Hepatocyte (in vitro differentiated cells): ENCODE data around the gene ACOXL. TPM values are rescaled to one million over a fixed set of nuclear protein-coding genes. Genes with fewer than 3 reads are reported as not detected.

ENCODE experiments used
- DNase-seq: peaks from one replicate; pipeline ENCODE4 v3.0.0-alpha.2; 2016; ENCODE audit warnings: low spot score
- H2AFZ ChIP-seq: fragments of 200-600 bp; sonication (generic); 2 replicates; pipeline ENCODE4 v1.6.0; 2016; ENCODE audit warnings: antibody characterized with exemption, mild to moderate bottlenecking
- H3K27ac ChIP-seq: fragments of 200-600 bp; sonication (generic); 2 replicates; pipeline ENCODE4 v1.5.1; 2016; ENCODE audit warnings: mild to moderate bottlenecking
- H3K27me3 ChIP-seq: fragments of 200-600 bp; sonication (generic); 2 replicates; pipeline ENCODE4 v1.6.1; 2016
- H3K36me3 ChIP-seq: fragments of 200-600 bp; sonication (generic); replicated peaks from 2 replicates; pipeline ENCODE4 v1.5.1; 2016; ENCODE audit warnings: low read depth; ENCODE audit not compliant: insufficient read depth
- H3K4me1 ChIP-seq: fragments of 200-600 bp; sonication (generic); 2 replicates; pipeline ENCODE4 v1.5.1; 2016; ENCODE audit warnings: mild to moderate bottlenecking, moderate library complexity; ENCODE audit not compliant: insufficient read depth
- H3K4me2 ChIP-seq: fragments of 200-600 bp; sonication (generic); 2 replicates; pipeline ENCODE4 v1.6.0; 2016
- H3K4me3 ChIP-seq: fragments of 200-600 bp; sonication (generic); 2 replicates; pipeline ENCODE4 v1.5.1; 2016; ENCODE audit warnings: mild to moderate bottlenecking
- H3K79me2 ChIP-seq: fragments of 200-600 bp; sonication (generic); 2 replicates; pipeline ENCODE4 v1.6.0; 2017; ENCODE audit warnings: mild to moderate bottlenecking
- H3K9me2 ChIP-seq: fragments of 200-600 bp; sonication (generic); replicated peaks from 2 replicates; pipeline ENCODE4 v1.6.0; 2017; ENCODE audit warnings: mild to moderate bottlenecking; ENCODE audit not compliant: insufficient read depth
- H3K9me3 ChIP-seq: fragments of 200-600 bp; sonication (generic); 2 replicates; pipeline ENCODE4 v1.5.1; 2016; ENCODE audit warnings: low read depth, mild to moderate bottlenecking
- H4K20me1 ChIP-seq: fragments of 200-600 bp; sonication (generic); 2 replicates; pipeline ENCODE4 v1.6.0; 2016; ENCODE audit warnings: mild to moderate bottlenecking; ENCODE audit not compliant: insufficient read depth, poor library complexity, severe bottlenecking
- EZH2 ChIP-seq: fragments of 200-600 bp; sonication (generic); IDR thresholded peaks from 2 replicates; pipeline ENCODE4 v1.6.1; 2016; ENCODE audit warnings: antibody characterized with exemption, mild to moderate bottlenecking, borderline replicate concordance
- EZH2phosphoT487 ChIP-seq: fragments of 200-600 bp; sonication (generic); IDR thresholded peaks from one replicate; pipeline ENCODE4 v1.6.1; 2018; ENCODE audit warnings: antibody characterized with exemption, mild to moderate bottlenecking, low read depth, moderate library complexity; ENCODE audit not compliant: unreplicated experiment, severe bottlenecking
- WGBS: methylation state at CpG from one replicate; pipeline ENCODE4 v1.1.6; 2016; ENCODE audit warnings: low lambda C conversion rate; ENCODE audit errors: missing lambda C conversion rate; 5-methylcytosine and 5-hydroxymethylcytosine counted together
- polyA plus RNA-seq: library from polyadenylated mRNA; unstranded; fragments of >200 nt; fragmentation: Nextera tagmentation; extraction: Ambion mirVana; gene quantifications from 2 replicates; pipeline ENCODE4 v1.2.1, GENCODE V29; 2016
- total RNA-seq: library from RNA; depleted of rRNA; stranded (reverse); fragments of >200 nt; gene quantifications from 2 replicates; pipeline ENCODE4 v1.2.3, GENCODE V29; 2014
- TF ChIP-seq, protein P1 (sequence below): fragments of 200-600 bp; sonication (generic); IDR thresholded peaks from 2 replicates; pipeline ENCODE4 v1.5.1; 2016; ENCODE audit warnings: antibody characterized with exemption, mild to moderate bottlenecking; ENCODE audit not compliant: poor library complexity

The ACOXL gene
- total and polyA plus RNA-seq, 2 experiments from 2014 or later: 0.23 to 1.1 TPM

GRCh38 chr2:110820128-110820527, 87.8 kb downstream of the ACOXL start:
- TF ChIP-seq, protein P1, sequence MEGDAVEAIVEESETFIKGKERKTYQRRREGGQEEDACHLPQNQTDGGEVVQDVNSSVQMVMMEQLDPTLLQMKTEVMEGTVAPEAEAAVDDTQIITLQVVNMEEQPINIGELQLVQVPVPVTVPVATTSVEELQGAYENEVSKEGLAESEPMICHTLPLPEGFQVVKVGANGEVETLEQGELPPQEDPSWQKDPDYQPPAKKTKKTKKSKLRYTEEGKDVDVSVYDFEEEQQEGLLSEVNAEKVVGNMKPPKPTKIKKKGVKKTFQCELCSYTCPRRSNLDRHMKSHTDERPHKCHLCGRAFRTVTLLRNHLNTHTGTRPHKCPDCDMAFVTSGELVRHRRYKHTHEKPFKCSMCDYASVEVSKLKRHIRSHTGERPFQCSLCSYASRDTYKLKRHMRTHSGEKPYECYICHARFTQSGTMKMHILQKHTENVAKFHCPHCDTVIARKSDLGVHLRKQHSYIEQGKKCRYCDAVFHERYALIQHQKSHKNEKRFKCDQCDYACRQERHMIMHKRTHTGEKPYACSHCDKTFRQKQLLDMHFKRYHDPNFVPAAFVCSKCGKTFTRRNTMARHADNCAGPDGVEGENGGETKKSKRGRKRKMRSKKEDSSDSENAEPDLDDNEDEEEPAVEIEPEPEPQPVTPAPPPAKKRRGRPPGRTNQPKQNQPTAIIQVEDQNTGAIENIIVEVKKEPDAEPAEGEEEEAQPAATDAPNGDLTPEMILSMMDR: no peak
- TF ChIP-seq EZH2: no peak
- no peak for TF ChIP-seq EZH2phosphoT487
- no peaks in the 10 kb centered on the region for H3K9me2 ChIP-seq
- no peak overlapping the region for H2AFZ ChIP-seq
- no peak overlapping the region for H3K4me2 ChIP-seq
- no peak for DNase-seq
- no peaks in the 10 kb centered on the region for H3K79me2 ChIP-seq
- H3K27ac ChIP-seq: no peak overlapping the region
- H4K20me1 ChIP-seq: no peaks in the 10 kb centered on the region
- H3K4me1 ChIP-seq: no peaks in the 10 kb centered on the region
- H3K27me3 ChIP-seq: no peaks in the 10 kb centered on the region
- WGBS: 67% methylated on average over 2 of the region's 2 CpGs
- no peaks in the 10 kb centered on the region for H3K36me3 ChIP-seq
- H3K4me3 ChIP-seq: no peak overlapping the region
- H3K9me3 ChIP-seq: no peaks in the 10 kb centered on the region

DNA sequence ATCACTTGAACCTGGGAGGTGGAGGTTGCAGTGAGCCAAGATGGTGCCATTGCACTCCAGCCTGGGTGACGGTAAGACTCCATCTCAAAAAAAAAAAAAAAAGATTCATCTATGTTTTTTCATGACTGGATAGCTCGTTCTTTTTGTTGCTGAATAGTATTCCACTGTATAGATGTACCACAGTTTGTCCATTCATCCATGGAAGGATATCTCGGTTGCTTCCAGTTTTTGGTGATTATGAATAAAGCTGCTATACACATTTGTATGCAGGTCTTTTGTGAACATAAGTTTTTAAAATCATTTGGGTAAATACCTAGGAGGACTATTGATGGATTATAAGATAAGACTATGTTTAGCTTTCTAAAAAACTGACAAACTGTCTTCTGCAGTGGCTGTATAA, 90.8 kb downstream of the ACOXL start:
- no peak overlapping the region for H2AFZ ChIP-seq
- no peak for DNase-seq
- no peaks in the 10 kb centered on the region for H3K9me2 ChIP-seq
- H3K27ac ChIP-seq: no peak overlapping the region
- no peaks in the 10 kb centered on the region for H3K27me3 ChIP-seq
- H3K9me3 ChIP-seq: no peaks in the 10 kb centered on the region
- no peaks in the 10 kb centered on the region for H3K36me3 ChIP-seq
- WGBS: 92% methylated on average over 3 of the region's 3 CpGs
- no peak overlapping the region for H3K4me2 ChIP-seq
- no peaks in the 10 kb centered on the region for H4K20me1 ChIP-seq
- H3K79me2 ChIP-seq: no peaks in the 10 kb centered on the region
- no peak overlapping the region for H3K4me3 ChIP-seq
- TF ChIP-seq, protein P1: no peak
- TF ChIP-seq EZH2phosphoT487: no peak
- TF ChIP-seq EZH2: no peak
- no peaks in the 10 kb centered on the region for H3K4me1 ChIP-seq

- no peaks in the 10 kb centered on the region for H3K9me2 ChIP-seq
These were observed 95.1 kb downstream of the ACOXL start for GRCh38 chr2:110827511-110827910.

More at GRCh38 chr2:110827511-110827910, 95.1 kb downstream of the ACOXL start:
- H3K79me2 ChIP-seq: no peaks in the 10 kb centered on the region
- no peak for DNase-seq
- H3K4me1 ChIP-seq: no peaks in the 10 kb centered on the region
- H3K4me3 ChIP-seq: no peak overlapping the region
- no peak overlapping the region for H3K4me2 ChIP-seq
- TF ChIP-seq EZH2: no peak
- TF ChIP-seq EZH2phosphoT487: no peak
- TF ChIP-seq, protein P1: no peak
- H3K36me3 ChIP-seq: no peaks in the 10 kb centered on the region
- no peak overlapping the region for H2AFZ ChIP-seq
- H3K27ac ChIP-seq: no peak overlapping the region
- no peaks in the 10 kb centered on the region for H3K9me3 ChIP-seq
- H4K20me1 ChIP-seq: no peaks in the 10 kb centered on the region
- H3K27me3 ChIP-seq: no peaks in the 10 kb centered on the region
